HL-60 (cell line): ENCODE results near the gene HSPA12B.

Experiments
- DNase-seq, 2 experiments: peaks; one replicate each; pipeline ENCODE4 v3.0.0-alpha.2; 2010 to 2020; ENCODE audit warnings: low read depth in 1 of 2, low spot score in 1 of 2
- H3K27ac ChIP-seq: fragments of 250-450 bp; sonication (Bioruptor Pico); replicated peaks from 2 replicates; pipeline ENCODE4 v1.5.1; 2020; ENCODE audit warnings: mild to moderate bottlenecking, moderate library complexity
- H3K27me3 ChIP-seq: fragments of 250-450 bp; sonication (Bioruptor Pico); 2 replicates; pipeline ENCODE4 v1.5.1; 2021; ENCODE audit warnings: mild to moderate bottlenecking, moderate library complexity; ENCODE audit not compliant: insufficient read depth, poor library complexity, severe bottlenecking
- H3K4me3 ChIP-seq: replicated peaks from 2 replicates; pipeline ENCODE4 v1.5.1; 2011; ENCODE audit warnings: mild to moderate bottlenecking, control low read depth, low read length; ENCODE audit not compliant: insufficient read depth
- CTCF ChIP-seq: IDR thresholded peaks from one replicate; pipeline ENCODE4 v1.5.1; 2011; ENCODE audit warnings: low read length, control low read depth, inconsistent platforms; ENCODE audit not compliant: insufficient read depth
- GABPA ChIP-seq: IDR thresholded peaks from 2 replicates; pipeline ENCODE4 v1.6.1; 2012; ENCODE audit warnings: low read depth
- POLR2AphosphoS5 ChIP-seq: IDR thresholded peaks from 2 replicates; pipeline ENCODE4 v1.6.1; 2012; ENCODE audit warnings: low read depth
- REST ChIP-seq: IDR thresholded peaks from 2 replicates; pipeline ENCODE4 v1.6.1; 2012; ENCODE audit warnings: low read depth; ENCODE audit not compliant: insufficient replicate concordance
- SPI1 ChIP-seq: IDR thresholded peaks from 2 replicates; pipeline ENCODE4 v1.6.1; 2012; ENCODE audit warnings: low read depth, mild to moderate bottlenecking, borderline replicate concordance

Gene HSPA12B

GRCh38 chr20:3731944-3732326 is 550 bp upstream of the HSPA12B start:
- H3K4me3 ChIP-seq: no peak overlapping the region
- peaks cover 29% of the 10 kb centered on the region for H3K27me3 ChIP-seq
- no peak for TF ChIP-seq GABPA
- no peak for TF ChIP-seq SPI1
- no peak for TF ChIP-seq REST
- TF ChIP-seq CTCF: no peak
- no peak for TF ChIP-seq POLR2AphosphoS5
- DNase-seq: no peak
- H3K27ac ChIP-seq: no peak overlapping the region

- H3K4me3 ChIP-seq: no peak overlapping the region
- H3K27ac ChIP-seq: no peak overlapping the region
- DNase-seq: no peak
- no peak for TF ChIP-seq GABPA
- peaks cover 27% of the 10 kb centered on the region for H3K27me3 ChIP-seq
These were observed 872 bp downstream of the HSPA12B start for GRCh38 chr20:3733119-3733995.

- DNase-seq: no peak
- Histone ChIP-seq H3K4me3 (no peak overlapping the region), H3K27ac (no peak overlapping the region), H3K27me3 (peaks cover 27% of the 10 kb centered on the region)
- no peak for TF ChIP-seq CTCF
- TF ChIP-seq SPI1: no peak
- TF ChIP-seq GABPA: no peak
- no peak for TF ChIP-seq POLR2AphosphoS5
- no peak for TF ChIP-seq REST
These were observed 1.8 kb downstream of the HSPA12B start for GRCh38 chr20:3734111-3734843.

GRCh38 chr20:3735768-3736167 is 3.3 kb downstream of the HSPA12B start:
- peaks cover 25% of the 10 kb centered on the region for H3K27me3 ChIP-seq
- no peak for DNase-seq
- TF ChIP-seq CTCF: no peak
- no peak for TF ChIP-seq SPI1
- TF ChIP-seq REST: no peak
- no peak for TF ChIP-seq GABPA
- TF ChIP-seq POLR2AphosphoS5: no peak
- H3K4me3 ChIP-seq: no peak overlapping the region
- H3K27ac ChIP-seq: no peak overlapping the region
